ENCODE data around the gene DUSP19.

Gene DUSP19

DNA sequence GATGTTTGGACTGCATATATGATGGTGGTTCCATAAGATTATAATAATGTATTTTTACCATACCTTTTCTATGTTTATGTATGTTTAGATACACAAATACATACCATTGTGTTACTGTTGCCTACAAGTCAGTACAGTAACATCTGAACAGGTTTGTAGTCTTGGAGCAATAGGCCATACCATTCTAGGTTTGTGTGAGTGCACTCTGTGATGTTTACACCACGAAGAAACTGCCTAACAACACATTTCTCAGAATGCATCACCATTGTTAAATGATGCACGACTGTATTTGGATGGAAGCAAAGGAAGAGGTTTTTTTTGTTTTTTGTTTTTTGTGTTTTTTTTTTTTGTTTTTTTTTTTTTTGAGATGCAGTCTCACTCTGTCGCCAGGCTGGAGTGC, 9.5 kb downstream of the DUSP19 start:
- CTCF ChIA-PET: no interaction called here
- DNase-seq (ENCODE audit: extremely low spot score): no peak
- POLR2A ChIA-PET: no interaction called here
- TF ChIP-seq SUZ12 (IDR thresholded peaks at IDR 0.05) (no peak), ELF4 (IDR thresholded peaks at IDR 0.05) (no peak), L3MBTL2 (conservative IDR thresholded peaks at IDR 0.05) (no peak), CTBP1 (IDR thresholded peaks at IDR 0.05; ENCODE audit: borderline replicate concordance) (no peak), ZNF384 (IDR thresholded peaks at IDR 0.05) (no peak), TARDBP (IDR thresholded peaks at IDR 0.05) (no peak), NFRKB (IDR thresholded peaks at IDR 0.05) (no peak), FOXK2 (IDR thresholded peaks at IDR 0.05) (no peak), ARNT (IDR thresholded peaks at IDR 0.05) (no peak), LEF1 (IDR thresholded peaks at IDR 0.05; ENCODE audit: borderline replicate concordance) (no peak), HDGF (IDR thresholded peaks at IDR 0.05; ENCODE audit: borderline replicate concordance) (no peak)
- TF ChIP-seq, protein P1, sequence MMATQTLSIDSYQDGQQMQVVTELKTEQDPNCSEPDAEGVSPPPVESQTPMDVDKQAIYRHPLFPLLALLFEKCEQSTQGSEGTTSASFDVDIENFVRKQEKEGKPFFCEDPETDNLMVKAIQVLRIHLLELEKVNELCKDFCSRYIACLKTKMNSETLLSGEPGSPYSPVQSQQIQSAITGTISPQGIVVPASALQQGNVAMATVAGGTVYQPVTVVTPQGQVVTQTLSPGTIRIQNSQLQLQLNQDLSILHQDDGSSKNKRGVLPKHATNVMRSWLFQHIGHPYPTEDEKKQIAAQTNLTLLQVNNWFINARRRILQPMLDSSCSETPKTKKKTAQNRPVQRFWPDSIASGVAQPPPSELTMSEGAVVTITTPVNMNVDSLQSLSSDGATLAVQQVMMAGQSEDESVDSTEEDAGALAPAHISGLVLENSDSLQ (IDR thresholded peaks at IDR 0.05): no peak

DNA sequence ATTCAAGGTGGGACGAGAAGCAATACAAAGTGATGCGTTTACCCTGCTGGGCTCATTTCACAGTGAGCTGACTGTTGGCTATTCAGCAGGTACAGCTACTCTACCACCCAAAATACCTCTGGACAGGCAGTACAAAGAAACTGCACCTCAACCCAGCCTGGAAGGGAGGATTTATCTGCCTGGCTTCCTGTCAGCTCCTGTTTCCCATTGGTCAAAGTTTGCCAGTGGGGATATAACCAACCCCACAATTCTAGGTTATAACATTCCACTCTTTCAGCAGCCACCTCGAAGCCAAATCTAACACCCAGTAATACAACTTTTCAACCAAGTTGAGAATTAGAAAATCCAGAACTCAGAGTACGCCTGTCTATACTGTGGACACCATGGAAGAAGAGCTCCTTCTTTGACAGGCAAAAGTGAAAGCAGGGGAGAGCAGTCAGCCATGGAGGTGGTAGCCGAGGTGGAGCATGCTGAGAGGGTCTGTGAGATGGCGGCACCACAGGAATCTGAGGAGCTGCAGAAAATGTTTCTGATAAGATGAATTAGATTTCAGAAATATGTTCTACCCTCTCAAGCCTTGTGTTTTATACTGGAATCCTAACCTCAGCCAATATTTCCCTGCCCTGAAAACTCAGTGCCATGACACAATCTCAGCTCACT, 10.8 kb downstream of the DUSP19 start:
- POLR2A ChIA-PET: interaction anchor here (1.6 kb wide), 1 partner anchor 11 kb away, joined by 8 read pairs; the partner anchor contains the start of gene DUSP19
- TF ChIP-seq FOXA1 (IDR thresholded peaks at IDR 0.05): no peak
- no peak for TF ChIP-seq SUZ12 (IDR thresholded peaks at IDR 0.05)
- no peak for TF ChIP-seq LEF1 (IDR thresholded peaks at IDR 0.05; ENCODE audit: borderline replicate concordance)
- no peak for TF ChIP-seq HDGF (IDR thresholded peaks at IDR 0.05; ENCODE audit: borderline replicate concordance)
- TF ChIP-seq BHLHE40 (IDR thresholded peaks at IDR 0.05; ENCODE audit: borderline replicate concordance): no peak
- TF ChIP-seq L3MBTL2 (conservative IDR thresholded peaks at IDR 0.05): no peak
- no peak for TF ChIP-seq CTBP1 (IDR thresholded peaks at IDR 0.05; ENCODE audit: borderline replicate concordance)
- TF ChIP-seq FOXM1 (IDR thresholded peaks at IDR 0.05; ENCODE audit: borderline replicate concordance): no peak
- TF ChIP-seq ZNF384 (IDR thresholded peaks at IDR 0.05): no peak
- no peak for TF ChIP-seq ARNT (IDR thresholded peaks at IDR 0.05)
- TF ChIP-seq, protein P1 (IDR thresholded peaks at IDR 0.05): no peak
- no peak for TF ChIP-seq NFRKB (IDR thresholded peaks at IDR 0.05)
- TF ChIP-seq TARDBP (IDR thresholded peaks at IDR 0.05): no peak
- no peak for TF ChIP-seq ELF4 (IDR thresholded peaks at IDR 0.05)
- no peak for TF ChIP-seq SP1 (IDR thresholded peaks at IDR 0.05)
- TF ChIP-seq FOXK2 (IDR thresholded peaks at IDR 0.05): no peak
- DNase-seq (ENCODE audit: extremely low spot score): no peak
- CTCF ChIA-PET: no interaction called here

DNA sequence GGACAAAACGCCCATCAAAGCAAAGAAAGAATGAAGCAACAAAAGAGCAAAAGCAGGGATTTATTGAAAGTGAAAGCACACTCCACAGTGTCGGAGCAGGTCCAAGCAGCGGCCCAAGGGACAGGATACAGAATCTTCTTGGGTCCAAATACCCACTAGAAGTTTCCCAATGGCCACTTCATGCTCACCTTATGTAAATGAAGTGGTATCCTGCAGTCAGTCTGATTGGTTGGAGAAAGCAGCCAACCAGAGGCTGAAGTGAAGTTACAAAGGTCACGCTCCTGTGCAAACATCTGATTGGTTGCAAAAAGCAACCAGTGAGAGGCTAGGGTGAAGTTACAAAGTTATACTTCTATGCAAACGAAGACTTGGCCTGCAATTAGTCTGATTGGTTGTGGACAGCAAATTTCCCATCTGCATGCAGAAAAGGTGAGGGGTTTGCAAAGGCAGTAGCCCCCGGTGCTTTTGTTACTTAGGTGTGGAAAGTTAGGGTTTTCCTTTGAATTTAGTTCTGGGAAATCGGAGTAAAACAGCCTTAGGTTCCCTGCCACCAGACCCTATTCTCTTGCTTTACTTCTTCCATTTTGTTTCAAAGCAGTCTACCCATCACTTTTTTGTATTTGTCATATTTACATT, 12.9 kb downstream of the DUSP19 start:
- POLR2A ChIA-PET: no interaction called here
- no peak for DNase-seq (ENCODE audit: extremely low spot score)
- CTCF ChIA-PET: no interaction called here
- TF ChIP-seq BHLHE40 (IDR thresholded peaks at IDR 0.05; ENCODE audit: borderline replicate concordance) (no peak), HDGF (IDR thresholded peaks at IDR 0.05; ENCODE audit: borderline replicate concordance) (no peak), ZNF384 (IDR thresholded peaks at IDR 0.05) (no peak), NFRKB (IDR thresholded peaks at IDR 0.05) (no peak), FOXM1 (IDR thresholded peaks at IDR 0.05; ENCODE audit: borderline replicate concordance) (no peak)

DNA sequence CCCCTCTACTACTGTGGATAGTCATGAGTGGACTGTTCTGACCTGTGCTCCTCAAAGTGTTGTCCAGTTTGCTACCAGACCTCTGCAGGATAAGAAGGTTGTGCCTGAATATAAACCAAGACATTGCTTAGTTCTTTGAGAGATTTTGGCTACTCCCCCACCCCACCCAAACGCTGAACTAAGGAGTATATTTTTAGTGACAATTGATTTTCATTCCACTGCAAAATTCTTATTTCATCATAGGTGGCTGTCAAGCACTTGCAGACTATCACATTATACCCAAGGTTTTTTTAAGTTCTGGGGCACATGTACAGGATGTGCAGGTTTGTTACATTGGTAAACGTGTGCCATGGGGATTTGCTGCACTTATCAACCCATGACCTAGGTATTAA, 13.4 kb downstream of the DUSP19 start:
- ChIA-PET CTCF (no interaction called here), POLR2A (no interaction called here)
- no peak for DNase-seq (ENCODE audit: extremely low spot score)

GRCh38 chr2:183093857-183094657, 15.5 kb downstream of the DUSP19 start:
- no peak for DNase-seq (ENCODE audit: extremely low spot score)
- TF ChIP-seq NFRKB (IDR thresholded peaks at IDR 0.05): no peak
- no peak for TF ChIP-seq CTBP1 (IDR thresholded peaks at IDR 0.05; ENCODE audit: borderline replicate concordance)
- no peak for TF ChIP-seq FOXK2 (IDR thresholded peaks at IDR 0.05)
- TF ChIP-seq LEF1 (IDR thresholded peaks at IDR 0.05; ENCODE audit: borderline replicate concordance): no peak
- no peak for TF ChIP-seq SUZ12 (IDR thresholded peaks at IDR 0.05)
- TF ChIP-seq FOXA1 (IDR thresholded peaks at IDR 0.05): no peak
- no peak for TF ChIP-seq FOXM1 (IDR thresholded peaks at IDR 0.05; ENCODE audit: borderline replicate concordance)
- no peak for TF ChIP-seq SP1 (IDR thresholded peaks at IDR 0.05)
- TF ChIP-seq ARNT (IDR thresholded peaks at IDR 0.05): no peak
- no peak for TF ChIP-seq ZNF384 (IDR thresholded peaks at IDR 0.05)
- no peak for TF ChIP-seq BHLHE40 (IDR thresholded peaks at IDR 0.05; ENCODE audit: borderline replicate concordance)
- TF ChIP-seq ELF4 (IDR thresholded peaks at IDR 0.05): no peak
- no peak for TF ChIP-seq HDGF (IDR thresholded peaks at IDR 0.05; ENCODE audit: borderline replicate concordance)
- TF ChIP-seq L3MBTL2 (conservative IDR thresholded peaks at IDR 0.05): no peak
- no peak for TF ChIP-seq TARDBP (IDR thresholded peaks at IDR 0.05)
- TF ChIP-seq, protein P1 (IDR thresholded peaks at IDR 0.05): no peak
- ChIA-PET CTCF (interaction anchor here (1.6 kb wide), 1 partner anchor 15 kb away, joined by 3 read pairs; the partner anchor contains the start of gene DUSP19), POLR2A (interaction anchor here (0.9 to 1.0 kb wide), 3 partner anchors 15 to 31 kb away, joined by 6 to 7 read pairs (median 6); partner anchors contain the start of gene DUSP19)

More for the DNA sequence above, 13.4 kb downstream of the DUSP19 start:
- TF ChIP-seq FOXM1 (IDR thresholded peaks at IDR 0.05; ENCODE audit: borderline replicate concordance): no peak
- no peak for TF ChIP-seq L3MBTL2 (conservative IDR thresholded peaks at IDR 0.05)
- TF ChIP-seq NFRKB (IDR thresholded peaks at IDR 0.05): no peak
- TF ChIP-seq HDGF (IDR thresholded peaks at IDR 0.05; ENCODE audit: borderline replicate concordance): no peak
- no peak for TF ChIP-seq ARNT (IDR thresholded peaks at IDR 0.05)
- no peak for TF ChIP-seq ELF4 (IDR thresholded peaks at IDR 0.05)
- no peak for TF ChIP-seq FOXA1 (IDR thresholded peaks at IDR 0.05)
- TF ChIP-seq BHLHE40 (IDR thresholded peaks at IDR 0.05; ENCODE audit: borderline replicate concordance): no peak
- TF ChIP-seq TARDBP (IDR thresholded peaks at IDR 0.05): no peak
- TF ChIP-seq FOXK2 (IDR thresholded peaks at IDR 0.05): no peak
- TF ChIP-seq, protein P1 (IDR thresholded peaks at IDR 0.05): no peak
- no peak for TF ChIP-seq SUZ12 (IDR thresholded peaks at IDR 0.05)

Data from HEK293T (cell line).